HEK293 (cell line): ENCODE results near the gene RHOT2.
A peak's percentile ranks its signal among the peaks of the same experiment; 100 is the strongest.

Experiments used
- GLIS1 ChIP-seq: fragments of 450-650 bp; formaldehyde crosslinking; IDR thresholded peaks from 2 replicates; pipeline ENCODE4 v1.5.1; 2016; ENCODE audit warnings: missing biosample characterization, missing genetic modification characterization
- GLIS2 ChIP-seq: fragments of 450-650 bp; formaldehyde crosslinking; IDR thresholded peaks from 2 replicates; pipeline ENCODE4 v1.5.1; 2016; ENCODE audit warnings: missing biosample characterization, missing genetic modification characterization
- HIC1 ChIP-seq: fragments of 450-650 bp; formaldehyde crosslinking; IDR thresholded peaks from 2 replicates; pipeline ENCODE4 v1.5.1; 2016; ENCODE audit warnings: missing biosample characterization, missing genetic modification characterization
- PATZ1 ChIP-seq: fragments of 450-650 bp; formaldehyde crosslinking; IDR thresholded peaks from 2 replicates; pipeline ENCODE4 v1.5.1; 2016; ENCODE audit warnings: missing biosample characterization, missing genetic modification characterization
- PRDM6 ChIP-seq: fragments of 450-650 bp; formaldehyde crosslinking; IDR thresholded peaks from 2 replicates; pipeline ENCODE4 v1.5.1; 2017; ENCODE audit warnings: missing biosample characterization, missing genetic modification characterization
- SCRT1 ChIP-seq: fragments of 450-650 bp; formaldehyde crosslinking; IDR thresholded peaks from 2 replicates; pipeline ENCODE4 v1.5.1; 2016; ENCODE audit warnings: missing biosample characterization, missing genetic modification characterization, borderline replicate concordance
- TCF7L2 ChIP-seq: IDR thresholded peaks from 2 replicates; pipeline ENCODE4 v1.6.1; 2011; ENCODE audit warnings: low read depth, mild to moderate bottlenecking, inconsistent platforms, low read length, moderate library complexity, borderline replicate concordance
- ZFHX2 ChIP-seq: fragments of 450-650 bp; formaldehyde crosslinking; conservative IDR thresholded peaks from 2 replicates; pipeline ENCODE4 v1.5.1; 2016; ENCODE audit warnings: missing biosample characterization, missing genetic modification characterization
- ZNF133 ChIP-seq: fragments of 450-650 bp; formaldehyde crosslinking; IDR thresholded peaks from 2 replicates; pipeline ENCODE4 v1.5.1; 2016; ENCODE audit warnings: missing biosample characterization, missing genetic modification characterization
- ZNF138 ChIP-seq: fragments of 450-650 bp; formaldehyde crosslinking; IDR thresholded peaks from 2 replicates; pipeline ENCODE4 v1.5.1; 2016; ENCODE audit warnings: missing biosample characterization, missing genetic modification characterization, borderline replicate concordance
- ZNF155 ChIP-seq: fragments of 450-650 bp; formaldehyde crosslinking; IDR thresholded peaks from 2 replicates; pipeline ENCODE4 v1.5.1; 2016; ENCODE audit warnings: missing biosample characterization, missing genetic modification characterization
- ZNF202 ChIP-seq: fragments of 450-650 bp; formaldehyde crosslinking; IDR thresholded peaks from 2 replicates; pipeline ENCODE4 v1.5.1; 2016; ENCODE audit warnings: missing biosample characterization, missing genetic modification characterization, borderline replicate concordance
- ZNF24 ChIP-seq: fragments of 450-650 bp; formaldehyde crosslinking; IDR thresholded peaks from 2 replicates; pipeline ENCODE4 v1.5.1; 2016; ENCODE audit warnings: missing biosample characterization, missing genetic modification characterization
- ZNF404 ChIP-seq: fragments of 450-650 bp; formaldehyde crosslinking; IDR thresholded peaks from 2 replicates; pipeline ENCODE4 v1.5.1; 2017; ENCODE audit warnings: missing biosample characterization, missing genetic modification characterization
- ZNF473 ChIP-seq: fragments of 450-650 bp; formaldehyde crosslinking; IDR thresholded peaks from 2 replicates; pipeline ENCODE4 v1.5.1; 2017; ENCODE audit warnings: missing biosample characterization, missing genetic modification characterization
- ZNF501 ChIP-seq: fragments of 450-650 bp; formaldehyde crosslinking; IDR thresholded peaks from 2 replicates; pipeline ENCODE4 v1.5.1; 2016; ENCODE audit warnings: missing biosample characterization, missing genetic modification characterization
- ZNF521 ChIP-seq: fragments of 450-650 bp; formaldehyde crosslinking; IDR thresholded peaks from 2 replicates; pipeline ENCODE4 v1.5.1; 2017; ENCODE audit warnings: missing biosample characterization, mild to moderate bottlenecking, missing genetic modification characterization
- ZNF558 ChIP-seq: fragments of 450-650 bp; formaldehyde crosslinking; IDR thresholded peaks from 2 replicates; pipeline ENCODE4 v1.5.1; 2016; ENCODE audit warnings: missing biosample characterization, missing genetic modification characterization
- ZNF626 ChIP-seq: fragments of 450-650 bp; sonication (Bioruptor Pico); formaldehyde crosslinking; IDR thresholded peaks from 2 replicates; pipeline ENCODE4 v1.5.1; 2018; ENCODE audit warnings: missing biosample characterization, missing genetic modification characterization, inconsistent platforms
- ZNF629 ChIP-seq: fragments of 450-650 bp; formaldehyde crosslinking; IDR thresholded peaks from 2 replicates; pipeline ENCODE4 v1.5.1; 2017; ENCODE audit warnings: missing biosample characterization, missing genetic modification characterization
- ZNF707 ChIP-seq: fragments of 450-650 bp; formaldehyde crosslinking; IDR thresholded peaks from 2 replicates; pipeline ENCODE4 v1.5.1; 2016; ENCODE audit warnings: missing biosample characterization, missing genetic modification characterization
- ZNF747 ChIP-seq: fragments of 450-650 bp; formaldehyde crosslinking; IDR thresholded peaks from 2 replicates; pipeline ENCODE4 v1.5.1; 2016; ENCODE audit warnings: missing biosample characterization, missing genetic modification characterization
- ZNF777 ChIP-seq: fragments of 450-650 bp; formaldehyde crosslinking; IDR thresholded peaks from 2 replicates; pipeline ENCODE4 v1.5.1; 2017; ENCODE audit warnings: missing biosample characterization, missing genetic modification characterization, borderline replicate concordance
- ZNF837 ChIP-seq: fragments of 450-650 bp; formaldehyde crosslinking; IDR thresholded peaks from 2 replicates; pipeline ENCODE4 v1.5.1; 2016; ENCODE audit warnings: missing biosample characterization, missing genetic modification characterization
- TF ChIP-seq, protein P1 (sequence below): fragments of 450-650 bp; formaldehyde crosslinking; IDR thresholded peaks from 2 replicates; pipeline ENCODE4 v1.5.1; 2017; ENCODE audit warnings: missing biosample characterization, missing genetic modification characterization
- TF ChIP-seq, protein P2 (sequence below): sonication (generic); formaldehyde crosslinking; IDR thresholded peaks from 2 replicates; pipeline ENCODE4 v1.8.1; 2022; ENCODE audit warnings: mild to moderate bottlenecking, moderate library complexity, missing genetic modification reagents
- TF ChIP-seq, protein P3 (sequence below): fragments of 450-650 bp; formaldehyde crosslinking; IDR thresholded peaks from 2 replicates; pipeline ENCODE4 v1.5.1; 2017; ENCODE audit warnings: missing biosample characterization, missing genetic modification characterization
- TF ChIP-seq, protein P4 (sequence below): fragments of 450-650 bp; formaldehyde crosslinking; IDR thresholded peaks from 2 replicates; pipeline ENCODE4 v1.5.1; 2016; ENCODE audit warnings: missing biosample characterization, missing genetic modification characterization

The RHOT2 gene

GRCh38 chr16:635573-636205 lies 32.2 kb upstream of the RHOT2 start (continued):
- TF ChIP-seq, protein P1, sequence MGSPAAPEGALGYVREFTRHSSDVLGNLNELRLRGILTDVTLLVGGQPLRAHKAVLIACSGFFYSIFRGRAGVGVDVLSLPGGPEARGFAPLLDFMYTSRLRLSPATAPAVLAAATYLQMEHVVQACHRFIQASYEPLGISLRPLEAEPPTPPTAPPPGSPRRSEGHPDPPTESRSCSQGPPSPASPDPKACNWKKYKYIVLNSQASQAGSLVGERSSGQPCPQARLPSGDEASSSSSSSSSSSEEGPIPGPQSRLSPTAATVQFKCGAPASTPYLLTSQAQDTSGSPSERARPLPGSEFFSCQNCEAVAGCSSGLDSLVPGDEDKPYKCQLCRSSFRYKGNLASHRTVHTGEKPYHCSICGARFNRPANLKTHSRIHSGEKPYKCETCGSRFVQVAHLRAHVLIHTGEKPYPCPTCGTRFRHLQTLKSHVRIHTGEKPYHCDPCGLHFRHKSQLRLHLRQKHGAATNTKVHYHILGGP (tag by site-specific recombination), result no peak
- TF ChIP-seq ZNF155 (no peak), GLIS2 (peak; percentile 77), ZNF24 (tag by site-specific recombination) (no peak), ZFHX2 (tag by site-specific recombination) (no peak; the same call in 1 of the 2 replicates), ZNF707 (no peak), ZNF521 (tag by site-specific recombination) (no peak), PATZ1 (peak; percentile 40; the same call in 1 of the 2 replicates), ZNF629 (tag by site-specific recombination) (no peak), PRDM6 (tag by site-specific recombination) (no peak), SCRT1 (tag by site-specific recombination) (peak; percentile 88), ZNF626 (tag by site-specific recombination) (no peak), HIC1 (tag by site-specific recombination) (no peak), ZNF747 (no peak), ZNF501 (tag by site-specific recombination) (no peak), TCF7L2 (no peak), ZNF202 (tag by site-specific recombination) (no peak), GLIS1 (tag by site-specific recombination) (no peak), ZNF404 (tag by site-specific recombination) (no peak), ZNF558 (no peak), ZNF133 (no peak), ZNF837 (no peak), ZNF473 (tag by site-specific recombination) (no peak), ZNF777 (tag by site-specific recombination) (no peak), ZNF138 (tag by site-specific recombination) (no peak)
- TF ChIP-seq, protein P2, sequence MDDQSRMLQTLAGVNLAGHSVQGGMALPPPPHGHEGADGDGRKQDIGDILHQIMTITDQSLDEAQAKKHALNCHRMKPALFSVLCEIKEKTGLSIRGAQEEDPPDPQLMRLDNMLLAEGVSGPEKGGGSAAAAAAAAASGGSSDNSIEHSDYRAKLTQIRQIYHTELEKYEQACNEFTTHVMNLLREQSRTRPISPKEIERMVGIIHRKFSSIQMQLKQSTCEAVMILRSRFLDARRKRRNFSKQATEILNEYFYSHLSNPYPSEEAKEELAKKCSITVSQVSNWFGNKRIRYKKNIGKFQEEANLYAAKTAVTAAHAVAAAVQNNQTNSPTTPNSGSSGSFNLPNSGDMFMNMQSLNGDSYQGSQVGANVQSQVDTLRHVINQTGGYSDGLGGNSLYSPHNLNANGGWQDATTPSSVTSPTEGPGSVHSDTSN (CRISPR knock-in tag), result no peak
- TF ChIP-seq, protein P3, sequence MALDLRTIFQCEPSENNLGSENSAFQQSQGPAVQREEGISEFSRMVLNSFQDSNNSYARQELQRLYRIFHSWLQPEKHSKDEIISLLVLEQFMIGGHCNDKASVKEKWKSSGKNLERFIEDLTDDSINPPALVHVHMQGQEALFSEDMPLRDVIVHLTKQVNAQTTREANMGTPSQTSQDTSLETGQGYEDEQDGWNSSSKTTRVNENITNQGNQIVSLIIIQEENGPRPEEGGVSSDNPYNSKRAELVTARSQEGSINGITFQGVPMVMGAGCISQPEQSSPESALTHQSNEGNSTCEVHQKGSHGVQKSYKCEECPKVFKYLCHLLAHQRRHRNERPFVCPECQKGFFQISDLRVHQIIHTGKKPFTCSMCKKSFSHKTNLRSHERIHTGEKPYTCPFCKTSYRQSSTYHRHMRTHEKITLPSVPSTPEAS (tag by site-specific recombination), result no peak
- TF ChIP-seq, protein P4, sequence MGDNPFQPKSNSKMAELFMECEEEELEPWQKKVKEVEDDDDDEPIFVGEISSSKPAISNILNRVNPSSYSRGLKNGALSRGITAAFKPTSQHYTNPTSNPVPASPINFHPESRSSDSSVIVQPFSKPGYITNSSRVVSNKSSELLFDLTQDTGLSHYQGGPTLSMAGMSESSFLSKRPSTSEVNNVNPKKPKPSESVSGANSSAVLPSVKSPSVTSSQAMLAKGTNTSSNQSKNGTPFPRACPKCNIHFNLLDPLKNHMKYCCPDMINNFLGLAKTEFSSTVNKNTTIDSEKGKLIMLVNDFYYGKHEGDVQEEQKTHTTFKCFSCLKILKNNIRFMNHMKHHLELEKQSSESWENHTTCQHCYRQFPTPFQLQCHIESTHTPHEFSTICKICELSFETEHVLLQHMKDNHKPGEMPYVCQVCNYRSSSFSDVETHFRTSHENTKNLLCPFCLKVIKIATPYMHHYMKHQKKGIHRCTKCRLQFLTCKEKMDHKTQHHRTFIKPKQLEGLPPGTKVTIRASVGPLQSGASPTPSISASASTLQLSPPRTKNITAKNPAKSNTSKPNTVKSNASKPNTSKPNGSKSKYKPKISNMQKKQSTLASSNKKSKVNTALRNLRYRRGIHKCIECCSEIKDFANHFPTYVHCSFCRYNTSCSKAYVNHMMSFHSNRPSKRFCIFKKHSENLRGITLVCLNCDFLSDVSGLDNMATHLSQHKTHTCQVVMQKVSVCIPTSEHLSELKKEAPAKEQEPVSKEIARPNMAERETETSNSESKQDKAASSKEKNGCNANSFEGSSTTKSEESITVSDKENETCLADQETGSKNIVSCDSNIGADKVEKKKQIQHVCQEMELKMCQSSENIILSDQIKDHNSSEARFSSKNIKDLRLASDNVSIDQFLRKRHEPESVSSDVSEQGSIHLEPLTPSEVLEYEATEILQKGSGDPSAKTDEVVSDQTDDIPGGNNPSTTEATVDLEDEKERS (tag by site-specific recombination), result no peak
